Raji (cell line): ENCODE measurements around the gene MB.

Experiments used
- POLR2A ChIP-seq: IDR thresholded peaks from 2 replicates; pipeline ENCODE4 v1.6.1; 2011; ENCODE audit warnings: low read depth, low read length, control low read depth; ENCODE audit not compliant: insufficient read depth

Gene MB

DNA sequence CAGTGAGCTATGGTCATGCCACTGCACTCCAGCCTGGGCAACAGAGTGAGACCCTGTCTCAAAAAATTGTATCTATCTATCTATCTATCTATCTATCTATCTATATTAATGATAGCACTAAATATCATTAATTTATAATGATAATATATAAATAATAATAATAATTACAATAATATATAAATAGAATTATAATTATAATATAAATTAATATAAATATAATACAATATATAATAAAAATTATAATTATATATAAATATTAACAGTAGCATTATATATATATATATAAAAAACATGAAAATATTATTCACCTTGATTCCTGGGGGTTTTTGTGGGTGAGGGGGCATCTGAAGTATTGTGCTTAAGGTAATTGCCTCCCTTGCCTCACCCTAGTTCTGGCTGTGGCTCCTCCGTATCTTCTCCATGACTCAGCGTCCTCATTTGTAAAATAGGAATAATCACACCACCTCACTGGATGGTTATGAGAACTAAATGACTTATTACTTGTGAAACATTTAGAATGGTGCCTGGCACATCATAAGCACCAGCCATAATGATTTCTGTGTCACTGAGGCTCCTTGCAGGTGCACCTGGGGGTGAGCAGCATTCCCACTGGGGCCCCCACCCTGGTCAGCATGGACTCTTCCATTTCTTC lies 57.6 kb downstream of the MB start:
- TF ChIP-seq POLR2A = no peak

DNA sequence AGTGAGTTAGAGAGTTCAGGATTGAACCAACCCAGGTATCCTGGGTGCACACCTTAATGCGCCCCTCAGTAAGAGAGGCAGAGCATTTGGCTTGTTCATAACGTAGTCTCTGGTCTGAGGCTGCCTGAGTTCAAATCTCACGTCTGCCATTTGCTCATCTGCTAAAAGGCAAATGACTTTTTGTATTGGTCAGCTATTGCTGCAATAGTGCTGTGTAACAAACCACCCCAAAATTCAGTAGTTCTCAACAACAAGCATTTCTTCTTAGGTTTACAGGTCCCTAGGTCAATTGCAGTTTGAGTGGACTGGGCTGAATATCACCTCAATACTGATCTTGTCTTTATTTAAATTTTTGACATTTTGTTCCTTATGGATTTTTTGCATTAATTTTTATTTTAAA lies 58.4 kb downstream of the MB start:
- no peak for TF ChIP-seq POLR2A

DNA sequence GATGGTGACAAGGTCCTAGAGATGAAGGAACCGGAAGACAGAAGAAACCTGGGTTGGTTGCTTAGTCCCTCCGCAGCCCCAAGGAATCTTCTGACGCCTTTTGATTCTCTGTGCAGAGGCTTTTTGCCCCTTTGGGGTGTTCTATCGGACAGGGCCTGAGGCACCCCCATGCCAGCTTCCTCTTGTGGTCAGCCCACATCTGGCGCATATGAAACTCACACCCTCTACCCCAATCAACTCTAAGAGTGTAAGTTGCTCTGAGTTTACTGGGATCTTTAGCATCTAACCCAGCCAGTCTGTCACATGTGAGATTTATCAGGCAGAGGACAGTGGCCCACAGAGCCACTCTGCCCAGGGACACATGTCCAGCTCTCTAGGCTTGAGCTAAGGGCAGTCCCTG lies 59.1 kb downstream of the MB start:
- no peak for TF ChIP-seq POLR2A
